ENCODE data around the gene FAM222A.

The FAM222A gene
- 2.1 to 2.2 reads per million in 2 experiments for total RNA-seq

DNA sequence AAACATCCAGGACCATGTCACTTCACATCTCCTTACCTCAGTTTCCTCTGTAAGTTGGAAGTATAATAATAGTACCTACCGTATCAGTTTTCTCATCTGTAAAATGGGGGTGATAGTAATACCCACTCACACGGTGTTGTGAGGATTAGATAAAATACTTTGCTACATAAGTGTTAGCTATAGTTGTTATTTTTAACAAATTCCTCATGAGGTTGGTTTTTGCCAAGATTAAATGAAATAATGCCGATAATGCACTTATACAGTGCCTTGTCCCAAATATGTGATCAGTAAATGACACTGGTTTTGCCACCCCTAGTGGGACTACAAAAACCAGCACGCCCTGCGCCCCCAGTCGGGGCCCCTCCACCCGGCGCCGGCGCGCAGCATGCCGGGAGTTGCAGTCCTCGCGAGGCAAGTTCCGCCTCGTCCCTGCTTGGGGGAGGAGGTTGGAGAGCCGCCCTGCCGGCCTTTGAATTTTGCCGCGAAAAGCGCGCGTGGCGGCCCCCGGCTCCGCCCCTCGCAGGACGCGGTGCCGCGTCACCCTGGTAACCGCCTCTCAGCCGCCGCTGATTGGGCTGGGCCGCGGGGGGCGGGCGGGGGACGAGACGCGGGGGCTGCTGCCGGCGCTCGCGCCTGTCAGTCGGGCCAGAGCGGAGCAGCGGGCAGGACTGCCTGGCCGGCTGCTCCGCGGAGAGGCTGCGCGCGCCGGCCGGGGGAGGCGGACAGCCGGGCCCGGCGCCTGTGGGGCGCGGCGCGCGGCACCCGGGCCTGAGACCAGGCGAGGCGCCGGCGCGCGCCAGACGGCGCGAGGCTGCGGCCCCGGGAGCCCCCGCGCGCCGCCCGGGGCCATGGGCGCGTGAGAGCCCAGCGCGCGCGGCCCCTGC lies at the start of gene FAM222A:
FAM222A (plus strand) TSS at position 639 of the 884 bp plus-strand sequence. CDS start 30,322 bp downstream, outside the sequence.
- peak; percentile 98 for DNase-seq (ENCODE audit: low read depth)

DNA sequence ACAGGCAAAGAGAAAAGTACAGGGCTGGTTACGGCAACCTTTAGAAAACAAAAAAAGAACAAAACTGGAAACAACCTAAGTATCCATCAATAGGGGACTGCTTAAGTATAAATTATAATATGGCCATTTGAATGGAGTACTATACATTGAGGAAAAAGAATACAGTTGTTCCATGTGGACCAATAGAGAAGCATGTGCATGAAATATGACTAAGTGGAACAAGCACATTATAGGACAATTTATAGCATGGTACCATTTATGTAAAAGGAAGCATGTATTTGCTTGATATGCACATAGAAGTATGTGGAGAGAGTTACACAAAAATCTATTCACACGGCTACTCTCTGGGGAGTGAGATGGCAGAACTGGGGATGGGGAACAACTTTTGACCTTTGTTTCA lies 49.2 kb upstream of the FAM222A start:
- DNase-seq (ENCODE audit: low read depth), result no peak

DNA sequence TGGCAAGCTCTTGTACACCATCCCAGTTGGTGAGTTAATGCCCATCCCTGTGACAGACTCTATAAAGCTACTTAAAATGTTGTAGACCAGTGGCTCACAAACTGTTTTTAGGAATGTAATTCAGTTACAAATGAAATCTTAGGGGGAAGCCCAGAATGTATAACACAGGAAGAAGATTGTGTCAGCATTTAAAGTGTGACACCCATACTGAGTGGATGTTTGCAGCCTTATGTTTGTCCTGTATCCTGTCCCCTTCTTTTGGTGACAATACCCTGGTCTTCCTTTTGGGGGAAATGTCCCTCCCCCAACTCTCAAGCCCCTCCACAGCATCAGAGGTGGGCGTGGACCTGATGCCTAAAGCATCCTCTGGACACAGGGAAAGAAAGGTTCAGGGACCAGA lies 47.6 kb upstream of the FAM222A start:
- DNase-seq (ENCODE audit: low read depth), result no peak

GRCh38 chr12:109670731-109671130 lies 42.9 kb upstream of the FAM222A start:
- no peak for DNase-seq (ENCODE audit: low read depth)

DNA sequence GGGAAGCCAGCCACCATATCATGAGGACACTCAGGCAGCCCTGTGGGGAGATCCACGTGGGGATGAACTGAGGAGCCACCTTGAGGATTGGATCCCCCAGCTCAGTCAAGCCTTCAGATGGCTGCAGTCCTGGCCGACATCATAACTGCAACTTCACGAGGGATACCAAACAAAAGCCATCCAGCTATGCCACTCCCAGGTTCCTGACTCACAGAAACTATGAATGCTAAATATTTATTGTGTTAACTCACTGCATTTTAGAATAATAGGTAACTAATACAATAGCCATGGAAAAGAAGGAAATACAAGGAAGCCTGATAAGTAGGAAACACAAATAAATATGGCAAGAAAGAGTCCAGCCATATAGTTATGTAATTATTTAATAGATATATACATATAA lies 42.1 kb upstream of the FAM222A start:
- no peak for DNase-seq (ENCODE audit: low read depth)

- DNase-seq (ENCODE audit: low read depth), result no peak
These were observed 40.2 kb upstream of the FAM222A start for GRCh38 chr12:109673379-109673778.

GRCh38 chr12:109673884-109674283 lies 39.7 kb upstream of the FAM222A start:
- no peak for DNase-seq (ENCODE audit: low read depth)

- DNase-seq (ENCODE audit: low read depth), result no peak
These were observed 38.2 kb upstream of the FAM222A start for GRCh38 chr12:109675411-109675810.

DNA sequence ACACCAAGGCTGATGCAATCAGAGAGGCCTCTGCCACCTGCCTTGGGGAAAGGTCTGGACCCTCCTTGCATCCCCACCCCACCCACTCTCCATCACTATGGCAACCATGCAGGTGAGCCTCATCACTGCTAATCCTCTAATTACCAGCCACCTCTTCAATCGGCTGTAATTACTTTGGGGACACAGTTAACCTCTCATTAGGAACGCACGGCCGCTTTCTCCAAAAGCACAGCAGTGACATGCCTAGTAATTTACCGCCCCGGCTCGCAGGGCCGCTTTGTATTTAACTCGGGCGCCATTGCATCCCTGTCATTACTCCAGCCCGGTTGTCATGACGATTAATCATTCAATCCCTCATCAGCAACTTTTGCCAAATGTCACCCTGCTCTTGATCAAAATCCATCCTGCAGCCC lies 36.3 kb upstream of the FAM222A start:
- DNase-seq (ENCODE audit: low read depth), result no peak

GRCh38 chr12:109678719-109679118 lies 34.9 kb upstream of the FAM222A start:
- no peak for DNase-seq (ENCODE audit: low read depth)

DNA sequence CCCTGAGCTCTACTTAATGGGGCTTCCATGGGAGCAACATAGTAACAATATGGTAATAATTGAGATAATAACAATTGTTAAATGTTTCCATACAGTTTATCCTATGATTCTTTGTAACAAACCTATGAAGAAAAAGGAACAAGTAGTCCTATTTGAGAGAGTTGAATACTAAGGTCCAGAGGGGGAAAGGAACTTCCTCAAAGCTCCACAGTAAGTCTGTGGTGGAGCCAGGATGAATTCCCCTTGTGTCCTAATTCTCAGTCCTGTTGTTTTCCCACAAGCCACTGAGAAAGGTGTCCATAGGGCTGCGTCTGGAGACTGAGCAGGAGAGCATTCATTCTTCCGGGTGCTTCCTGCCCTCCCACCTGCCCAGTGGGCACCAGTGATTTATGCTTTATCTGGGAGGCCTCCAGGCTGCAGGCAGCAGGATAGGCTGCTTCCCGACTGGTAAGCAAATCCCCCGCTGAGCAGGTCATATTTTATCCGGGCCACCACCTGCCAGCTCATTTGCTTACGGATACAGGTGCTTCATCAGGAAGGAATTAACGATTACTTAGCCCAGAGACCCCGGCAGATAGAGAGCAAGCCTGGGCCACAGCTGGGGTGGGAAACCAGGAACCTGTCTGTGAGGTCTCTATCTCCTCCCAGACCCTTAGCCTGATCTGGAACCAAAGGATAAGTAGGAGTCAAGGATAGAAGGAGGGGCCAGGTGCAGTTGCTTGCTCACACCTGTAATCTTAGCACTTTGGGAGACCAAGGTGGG lies 33.9 kb upstream of the FAM222A start:
- DNase-seq (ENCODE audit: low read depth), result no peak

DNA sequence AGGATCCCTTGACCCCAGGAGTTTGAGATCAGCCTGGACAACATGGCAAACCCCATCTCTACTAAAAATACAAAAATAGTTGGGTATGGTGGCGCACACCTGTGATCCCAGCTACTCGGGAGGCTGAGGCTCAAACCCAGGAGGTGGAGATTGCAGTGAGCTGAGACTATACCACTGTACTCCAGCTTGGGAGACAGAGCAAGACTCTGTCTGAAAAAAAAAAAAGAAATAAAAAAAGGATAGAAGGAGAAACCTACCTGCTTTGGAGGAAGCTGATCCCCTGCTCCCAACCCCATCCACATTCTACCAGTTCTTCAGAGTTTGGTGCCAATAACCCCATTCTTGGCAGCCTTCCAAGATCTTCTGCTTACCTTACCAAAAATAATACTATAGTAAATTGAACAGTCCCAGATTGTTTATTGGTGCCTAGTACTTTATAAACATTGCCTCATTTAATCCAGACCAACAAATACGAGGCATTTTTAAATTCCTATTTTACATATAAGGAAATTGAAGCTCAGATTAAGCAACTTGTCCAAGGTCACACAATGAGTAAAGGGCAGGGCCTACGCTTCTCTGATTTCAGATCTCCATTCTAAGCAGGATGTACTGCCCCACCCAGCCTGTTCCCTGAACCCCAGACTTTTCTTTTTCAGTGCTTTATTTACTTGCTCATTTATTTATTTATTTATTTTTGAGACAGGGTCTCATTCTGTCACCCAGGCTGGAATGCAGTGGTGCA lies 33.2 kb upstream of the FAM222A start:
- DNase-seq (ENCODE audit: low read depth), result no peak

- DNase-seq (ENCODE audit: low read depth), result no peak
These were observed 31.5 kb upstream of the FAM222A start for GRCh38 chr12:109681986-109682707.

GRCh38 chr12:109682708-109683060 lies 30.9 kb upstream of the FAM222A start:
- no peak for DNase-seq (ENCODE audit: low read depth)

GRCh38 chr12:109683316-109683715 lies 30.3 kb upstream of the FAM222A start:
- DNase-seq (ENCODE audit: low read depth), result no peak

DNA sequence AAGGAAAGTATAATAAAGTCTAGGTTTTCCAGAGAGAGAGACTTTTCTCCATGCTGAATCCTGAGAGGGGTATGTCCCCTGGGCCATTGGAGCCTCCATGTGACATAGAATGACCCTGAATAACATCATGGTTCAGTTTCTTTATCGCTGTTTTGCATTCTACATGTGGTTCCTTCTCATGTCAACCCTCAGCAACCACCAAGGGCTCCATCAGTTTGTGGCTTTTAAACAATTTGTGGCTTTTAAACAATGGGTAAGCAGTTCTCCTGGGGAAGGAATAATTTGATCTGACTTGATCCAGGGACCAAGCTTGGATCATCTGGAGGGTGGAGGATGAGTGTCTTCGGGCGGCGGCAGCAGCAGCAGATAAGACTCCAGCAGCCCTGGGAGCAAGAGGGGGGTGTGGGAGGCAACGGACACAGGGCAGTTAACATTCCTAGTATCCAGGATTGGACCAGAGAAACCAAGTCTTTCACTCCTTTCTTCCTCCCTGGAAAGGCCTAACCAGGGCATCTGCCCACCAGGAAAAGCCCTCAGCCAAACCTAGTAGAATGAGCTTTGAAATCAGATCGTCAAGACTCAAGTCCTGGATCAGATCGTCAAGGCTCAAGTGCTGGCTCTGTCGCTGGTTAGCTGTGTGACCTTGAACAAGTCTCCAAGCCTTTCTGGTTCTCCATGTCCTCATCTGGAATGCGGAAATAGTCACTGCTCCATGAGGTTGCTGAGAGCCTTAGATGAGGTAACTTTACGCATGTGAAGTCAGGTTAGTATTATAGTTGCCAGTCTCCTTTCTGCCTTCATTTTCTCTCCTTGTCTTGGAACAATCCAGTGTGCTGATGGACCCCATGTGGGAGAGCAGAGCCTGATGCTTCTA lies 27.8 kb upstream of the FAM222A start:
- DNase-seq (ENCODE audit: low read depth), result no peak

- DNase-seq (ENCODE audit: low read depth), result no peak
These were observed 27.1 kb upstream of the FAM222A start for GRCh38 chr12:109686523-109686922.

GRCh38 chr12:109687250-109687649 lies 26.4 kb upstream of the FAM222A start:
- DNase-seq (ENCODE audit: low read depth), result no peak

DNA sequence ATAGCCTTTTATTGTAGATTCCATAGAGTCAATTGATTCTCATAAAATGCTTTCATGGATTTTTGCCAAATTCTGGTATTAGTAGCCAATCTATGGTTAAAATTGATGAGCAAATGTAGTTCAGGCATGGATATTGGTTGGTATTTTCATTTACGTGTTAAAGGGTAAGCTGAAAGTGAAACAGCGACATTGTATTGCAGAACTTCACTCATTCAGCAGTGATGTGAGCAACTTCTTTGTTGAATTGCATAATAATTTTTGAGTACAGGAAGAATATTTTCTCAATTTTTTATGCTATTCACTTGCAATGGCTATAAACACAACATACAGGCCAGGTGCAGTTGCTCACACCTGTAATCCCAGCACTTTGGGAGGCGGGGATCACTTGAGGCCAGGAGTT lies 24.2 kb upstream of the FAM222A start:
- DNase-seq (ENCODE audit: low read depth), result no peak

DNA sequence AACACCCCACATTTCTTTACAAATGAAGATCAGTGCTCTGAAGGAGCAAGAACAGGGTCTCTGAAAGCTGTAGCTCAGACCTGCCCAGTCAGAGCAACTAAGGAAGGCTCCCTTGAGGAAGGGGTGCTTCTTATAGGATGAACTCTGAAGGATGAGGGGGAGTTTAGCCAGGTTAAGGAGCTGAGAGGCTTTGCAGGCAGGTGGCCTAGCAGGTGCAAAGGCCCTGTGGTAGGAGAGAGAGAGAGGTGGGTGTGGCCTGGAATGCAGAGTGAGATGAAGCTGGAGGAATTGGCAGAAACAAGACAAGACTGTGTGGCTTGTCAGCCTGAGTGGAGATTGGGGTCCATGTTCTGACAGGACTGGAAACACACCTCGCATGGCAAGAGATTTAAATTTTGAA lies 20.5 kb upstream of the FAM222A start:
- no peak for DNase-seq (ENCODE audit: low read depth)
